Right lobe of liver (tissue), 6 donors: ENCODE data around the gene RNU1-3. TPM values are rescaled to one million over a fixed set of nuclear protein-coding genes. Genes with fewer than 3 reads are reported as not detected.
"Not testable (repeated sequence)": the region's sequence is repeated elsewhere in the genome, so short reads cannot be mapped to it uniquely, and the experiment has no call there.

Experiments
- ATAC-seq, 4 donors: fragments of 200-7000 bp; cut with Tn5 transposase; one replicate each; pipeline ENCODE4 v1.9.1; 2020; ENCODE audit warnings: mild to moderate bottlenecking in 4 of 4, moderate library complexity in 4 of 4
- DNase-seq, 3 donors: peaks; one replicate each; pipeline ENCODE4 v3.0.0-alpha.2; 2020
- H3K27ac ChIP-seq, 3 donors: fragments of 200-600 bp; one replicate each; pipeline ENCODE4 v1.8.0; 2022
- H3K27me3 ChIP-seq, 2 donors: fragments of 200-600 bp; one replicate each; pipeline ENCODE4 v1.8.0; 2022
- H3K36me3 ChIP-seq, 4 donors: fragments of 200-600 bp; sonication (generic) in 1 of 4; one replicate each; pipeline versions ENCODE4 v1.5.1 to v1.8.0; 2017 to 2022; ENCODE audit warnings: control low read depth in 1 of 4
- H3K4me1 ChIP-seq, 4 donors: fragments of 200-600 bp; sonication (generic) in 1 of 4; one replicate each; pipeline versions ENCODE4 v1.5.1 to v1.8.0; 2017 to 2022; ENCODE audit warnings: control low read depth in 1 of 4
- H3K4me3 ChIP-seq, 3 donors: fragments of 200-600 bp; one replicate each; pipeline ENCODE4 v1.8.0; 2022
- H3K9me3 ChIP-seq, 4 donors: fragments of 200-600 bp; sonication (generic) in 1 of 4; one replicate each; pipeline versions ENCODE4 v1.5.1 to v1.8.0; 2017 to 2022; ENCODE audit warnings: control low read depth in 1 of 4
- CTCF ChIP-seq, 4 donors: fragments of 200-600 bp in 3 of 4; fragments of 450-650 bp in 1 of 4; IDR thresholded peaks; one replicate each; pipeline versions ENCODE4 v1.5.1 to v1.8.0; 2016 to 2022; ENCODE audit warnings: antibody characterized with exemption in 4 of 4, mild to moderate bottlenecking in 2 of 4
- WGBS: methylation state at CpG from one replicate; pipeline ENCODE4 v1.1.6; 2018; ENCODE audit warnings: low coverage, low lambda C conversion rate; ENCODE audit not compliant: insufficient coverage; ENCODE audit errors: missing lambda C conversion rate; 5-methylcytosine and 5-hydroxymethylcytosine counted together
- intact Hi-C, 2 donors: fragments of 100-400 bp; cut with DNase I; formaldehyde crosslinking; loops; one replicate each; pipeline versions ENCODE4 v1.11.2 to v1.14.1; 2022
- total RNA-seq, 6 experiments: library from RNA; depleted of rRNA in 2 of 6; stranded (reverse); fragments of >200 nt in 2 of 6; fragmentation: NEBNext Ultra II Directional in 3 of 6; extraction: Animal tissue kit (Norgen Biotek cat#: 25700) in 3 of 6; gene quantifications; one replicate each; pipeline versions ENCODE4 v1.1.0 to v1.2.4, GENCODE V29; 2016 to 2023
- donor health status: DM: no; HTN: yes; CAD: no.
- donor health status: DM: no; HTN: no; CAD: no.
- donor health status: DM: no; HTN: no; CAD: no.
- donor health status: DM: no; HTN: yes; CAD: no.
- donor health status: DM: no; HTN: yes; CAD: no.

Gene RNU1-3
- total RNA-seq, 6 experiments from 2014 or later: under 0.01 to 3,377 (median 977) TPM

- peak in 2 of 4 donors; percentile 12 for TF ChIP-seq CTCF (IDR thresholded peaks at IDR 0.05)
- H3K4me3 ChIP-seq, H3K27ac ChIP-seq, intact Hi-C loops, H3K27me3 ChIP-seq, H3K4me1 ChIP-seq, H3K36me3 ChIP-seq, H3K9me3 ChIP-seq, DNase-seq: not testable (repeated sequence)
- peak; percentile 30 to 76 (median 72) for ATAC-seq
- WGBS: under 1% methylated on average over 17 of the region's 99 CpGs
These were observed 40.7 kb upstream of the RNU1-3 start for GRCh38 chr1:16707130-16708093.

GRCh38 chr1:16706302-16706701 lies 39.6 kb upstream of the RNU1-3 start:
- H3K27me3 ChIP-seq, H3K4me3 ChIP-seq, H3K9me3 ChIP-seq, ATAC-seq, H3K36me3 ChIP-seq, DNase-seq, H3K27ac ChIP-seq, intact Hi-C loops, H3K4me1 ChIP-seq: not testable (repeated sequence)
- WGBS: no CpG with 5 or more reads among the region's 6 CpGs

- H3K4me3 ChIP-seq, intact Hi-C loops, H3K27ac ChIP-seq, H3K4me1 ChIP-seq, H3K27me3 ChIP-seq, H3K36me3 ChIP-seq, ATAC-seq, H3K9me3 ChIP-seq, DNase-seq: not testable (repeated sequence)
- 100% methylated on average over 2 of the region's 16 CpGs for WGBS
These were observed 37.9 kb upstream of the RNU1-3 start for GRCh38 chr1:16704502-16705100.

- WGBS: no CpG with 5 or more reads among the region's 13 CpGs
- H3K27ac ChIP-seq, H3K27me3 ChIP-seq, DNase-seq, intact Hi-C loops, H3K9me3 ChIP-seq, ATAC-seq, H3K4me3 ChIP-seq, H3K4me1 ChIP-seq, H3K36me3 ChIP-seq: not testable (repeated sequence)
These were observed 37.3 kb upstream of the RNU1-3 start for GRCh38 chr1:16704076-16704475.

- H3K4me3 ChIP-seq, DNase-seq: not testable (repeated sequence)
- ATAC-seq: peak; percentile 1 to 35 (median 10)
These were observed 36.9 kb upstream of the RNU1-3 start for GRCh38 chr1:16703602-16704001.

GRCh38 chr1:16703141-16703540 lies 36.4 kb upstream of the RNU1-3 start:
- WGBS: 17% methylated on average over 1 of the region's 7 CpGs
- DNase-seq, H3K36me3 ChIP-seq, H3K4me3 ChIP-seq, H3K4me1 ChIP-seq, H3K27me3 ChIP-seq, H3K27ac ChIP-seq, H3K9me3 ChIP-seq, intact Hi-C loops: not testable (repeated sequence)
- TF ChIP-seq CTCF (IDR thresholded peaks at IDR 0.05): peak in 1 of 4 donors; percentile 13
- ATAC-seq: peak; percentile 63 to 79 (median 71)

More at GRCh38 chr1:16703602-16704001, 36.9 kb upstream of the RNU1-3 start:
- 0% methylated on average over 2 of the region's 5 CpGs for WGBS
- H3K27ac ChIP-seq, H3K4me1 ChIP-seq, intact Hi-C loops, H3K27me3 ChIP-seq, H3K9me3 ChIP-seq, H3K36me3 ChIP-seq: not testable (repeated sequence)

- H3K9me3 ChIP-seq, H3K4me3 ChIP-seq, H3K27ac ChIP-seq, H3K4me1 ChIP-seq, H3K36me3 ChIP-seq, intact Hi-C loops, H3K27me3 ChIP-seq: not testable (repeated sequence)
- ATAC-seq (peak; percentile 57 to 64 (median 62)), DNase-seq (peak in 2 of 3 donors; percentile 57 to 89)
- no CpG with 5 or more reads among the region's 5 CpGs for WGBS
These were observed 35.5 kb upstream of the RNU1-3 start for GRCh38 chr1:16702280-16702679.

GRCh38 chr1:16701189-16701588 lies 34.4 kb upstream of the RNU1-3 start:
- H3K9me3 ChIP-seq, H3K27me3 ChIP-seq, H3K4me3 ChIP-seq, intact Hi-C loops, DNase-seq, H3K27ac ChIP-seq, H3K4me1 ChIP-seq, ATAC-seq, H3K36me3 ChIP-seq: not testable (repeated sequence)
- no CpG with 5 or more reads among the region's 37 CpGs for WGBS

- H3K9me3 ChIP-seq, H3K4me3 ChIP-seq, H3K27me3 ChIP-seq, intact Hi-C loops, H3K36me3 ChIP-seq, H3K4me1 ChIP-seq, H3K27ac ChIP-seq: not testable (repeated sequence)
- DNase-seq (peak in 1 of 3 donors; percentile 55), ATAC-seq (peak in 2 of 4 donors; percentile 6 to 31)
- no CpG with 5 or more reads among the region's 57 CpGs for WGBS
These were observed 33.6 kb upstream of the RNU1-3 start for GRCh38 chr1:16700138-16700895.
